B cell (primary cell): ENCODE measurements around the gene HNRNPH2. TPM values are rescaled to one million over a fixed set of nuclear protein-coding genes. Genes with fewer than 3 reads are reported as not detected.
A peak's percentile ranks its signal among the peaks of the same experiment; 100 is the strongest.

ENCODE experiments used
- ATAC-seq: fragments of 200-7000 bp; cut with Tn5 transposase; one replicate; pipeline ENCODE4 v1.10.0; 2021; ENCODE audit warnings: low read depth, mild to moderate bottlenecking, moderate number of reproducible peaks, moderate library complexity
- CTCF ChIA-PET: fragments of 350-600 bp; sonication (Branson Sonifier 250); formaldehyde crosslinking; loops from one replicate; lab custom pipeline; 2021; ENCODE audit warnings: antibody characterized with exemption, inconsistent platforms; lab: Charles Lee
- POLR2A ChIA-PET: fragments of 350-600 bp; sonication (Branson Sonifier 250); formaldehyde crosslinking; loops from one replicate; lab custom pipeline; 2021; ENCODE audit warnings: antibody characterized with exemption; lab: Charles Lee
- DNase-seq: peaks from one replicate; pipeline ENCODE4 v3.0.0; 2013
- H2AFZ ChIP-seq: 2 replicates; pipeline ENCODE4 v1.6.1; 2012; ENCODE audit warnings: mild to moderate bottlenecking, low read depth, low read length; ENCODE audit not compliant: insufficient read depth, poor library complexity, severe bottlenecking
- H3K27ac ChIP-seq, 2 donors: 1 replicate in 1 of 2; 2 replicates in 1 of 2; pipeline ENCODE4 v1.5.1; 2012 to 2013; ENCODE audit warnings: low read length in 2 of 2, mild to moderate bottlenecking in 2 of 2, moderate library complexity in 1 of 2
- H3K27me3 ChIP-seq, 4 experiments: fragments of 200-600 bp in 1 of 4; sonication (generic) in 1 of 4; replicated peaks in 1 of 4; 1 replicate in 2 of 4; 2 replicates in 2 of 4; pipeline versions ENCODE4 v1.6.1 to v1.7.0; 2013 to 2016; ENCODE audit warnings: low read length in 3 of 4, mild to moderate bottlenecking in 2 of 4, mixed read lengths in 1 of 4, moderate library complexity in 1 of 4; ENCODE audit not compliant: insufficient read depth in 4 of 4, control insufficient read depth in 3 of 4; ENCODE audit errors: control extremely low read depth in 1 of 4
- H3K36me3 ChIP-seq, 2 experiments: replicated peaks in 1 of 2; 1 replicate in 1 of 2; 2 replicates in 1 of 2; pipeline versions ENCODE4 v1.6.1 to v1.7.1; 2013; ENCODE audit warnings: low read length in 1 of 2; ENCODE audit not compliant: insufficient read depth in 2 of 2, control insufficient read depth in 1 of 2; ENCODE audit errors: control extremely low read depth in 1 of 2, extremely low read depth in 1 of 2
- H3K4me1 ChIP-seq, 2 donors: fragments of 200-600 bp in 1 of 2; sonication (generic) in 1 of 2; 1 replicate in 1 of 2; 2 replicates in 1 of 2; pipeline versions ENCODE4 v1.5.1 to v1.6.1; 2013 to 2017; ENCODE audit warnings: low read length in 2 of 2; ENCODE audit not compliant: control insufficient read depth in 2 of 2, insufficient read depth in 2 of 2
- H3K4me2 ChIP-seq: replicated peaks from 2 replicates; pipeline ENCODE3; 2012; ENCODE audit warnings: mild to moderate bottlenecking, low read depth, low read length; ENCODE audit not compliant: poor library complexity, severe bottlenecking
- H3K4me3 ChIP-seq, 5 experiments: fragments of 200-600 bp in 1 of 5; sonication (generic) in 1 of 5; 1 replicate in 3 of 5; 2 replicates in 2 of 5; pipeline versions ENCODE4 v1.5.1 to v1.7.0; 2011 to 2016; ENCODE audit warnings: low read length in 4 of 5, mild to moderate bottlenecking in 4 of 5, low read depth in 2 of 5, control low read depth in 1 of 5, moderate library complexity in 1 of 5; ENCODE audit not compliant: insufficient read depth in 1 of 5; ENCODE audit errors: control extremely low read depth in 1 of 5, extremely low read depth in 1 of 5
- H3K79me2 ChIP-seq: fragments of 200-600 bp; sonication (generic); one replicate; pipeline ENCODE4 v1.6.0; 2016; ENCODE audit warnings: low read length; ENCODE audit not compliant: control insufficient read depth, insufficient read depth
- H3K9ac ChIP-seq: fragments of 200-600 bp; sonication (generic); 2 replicates; pipeline ENCODE4 v1.6.1; 2017; ENCODE audit warnings: mild to moderate bottlenecking, low read length, moderate library complexity
- H3K9me3 ChIP-seq, 3 donors: one replicate each; pipeline versions ENCODE4 v1.6.1 to v1.7.1; 2013; ENCODE audit warnings: low read length in 2 of 3; ENCODE audit not compliant: control insufficient read depth in 2 of 3, insufficient read depth in 1 of 3; ENCODE audit errors: control extremely low read depth in 1 of 3
- H4K20me1 ChIP-seq: 2 replicates; pipeline ENCODE4 v1.6.0; 2012; ENCODE audit warnings: mild to moderate bottlenecking, low read length; ENCODE audit not compliant: insufficient read depth, control insufficient read depth, poor library complexity, severe bottlenecking
- H3K27ac Mint-ChIP-seq: one replicate; pipeline ENCODE4 v1.8.0; 2021; ENCODE audit warnings: mixed read lengths
- H3K27me3 Mint-ChIP-seq: one replicate; pipeline ENCODE4 v1.8.0; 2021; ENCODE audit warnings: mixed read lengths
- H3K4me1 Mint-ChIP-seq: one replicate; pipeline ENCODE4 v1.8.0; 2021; ENCODE audit warnings: mixed read lengths
- H3K4me3 Mint-ChIP-seq: one replicate; pipeline ENCODE4 v1.8.0; 2021; ENCODE audit warnings: mixed read lengths
- H3K9me3 Mint-ChIP-seq: one replicate; pipeline ENCODE4 v1.8.0; 2022; ENCODE audit warnings: mixed read lengths; ENCODE audit not compliant: insufficient read depth
- EZH2 ChIP-seq: IDR thresholded peaks from 2 replicates; pipeline ENCODE4 v1.6.1; 2012; ENCODE audit warnings: borderline replicate concordance, low read depth, mild to moderate bottlenecking, moderate library complexity, low read length; ENCODE audit not compliant: insufficient read depth, poor library complexity, severe bottlenecking
- WGBS: methylation state at CpG from one replicate; pipeline ENCODE4 v1.1.5; 2013; ENCODE audit warnings: missing lambda C conversion rate; ENCODE audit not compliant: insufficient coverage; 5-methylcytosine and 5-hydroxymethylcytosine counted together
- intact Hi-C: fragments of 100-400 bp; cut with micrococcal nuclease; formaldehyde crosslinking; loops from one replicate; pipeline ENCODE4 v1.10.0; 2022
- polyA plus RNA-seq: library from polyadenylated mRNA; depleted of rRNA; stranded (reverse); fragments of >200 nt; gene quantifications from 2 replicates; pipeline ENCODE4 v1.2.3, GENCODE V29; 2012
- total RNA-seq, 2 donors: library from RNA; stranded (reverse); fragments of 120-200 nt in 1 of 2; gene quantifications; 1 replicate in 1 of 2; 2 replicates in 1 of 2; pipeline versions ENCODE4 v1.2.3 to v1.2.4, GENCODE V29; 2013 to 2022
- TF ChIP-seq, protein P1 (sequence below): fragments of 200-600 bp; IDR thresholded peaks from one replicate; pipeline ENCODE4 v1.8.0; 2022; ENCODE audit warnings: antibody characterized with exemption, mild to moderate bottlenecking

Gene HNRNPH2
- total and polyA plus RNA-seq, 2 donors (not counting 1 experiment from before 2014, with no cell fraction given): 9.2 to 57.1 TPM

DNA sequence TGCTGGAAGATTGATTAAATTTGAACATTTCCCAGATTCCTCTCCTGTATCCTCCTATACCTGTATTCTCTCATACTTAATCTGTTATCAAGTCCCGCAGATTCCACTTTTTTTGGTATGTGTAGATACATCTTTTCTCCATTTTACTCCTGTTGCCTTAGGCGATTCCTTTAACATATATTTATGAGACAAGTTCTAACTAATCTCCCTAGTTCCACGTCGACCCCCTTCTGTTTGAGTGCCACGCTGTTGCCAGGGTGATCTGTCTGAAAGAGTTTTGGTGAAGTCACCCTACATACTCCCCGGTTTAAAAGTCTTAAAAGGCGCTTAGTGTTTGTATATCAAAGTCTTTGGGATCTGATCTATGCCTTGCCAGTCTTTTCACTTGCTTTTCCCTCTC, 2.4 kb downstream of the HNRNPH2 start:
- no peaks in the 10 kb centered on the region for H4K20me1 ChIP-seq
- H3K79me2 ChIP-seq: peaks cover 59% of the 10 kb centered on the region
- H3K4me1 Mint-ChIP-seq: peaks cover 52% of the 10 kb centered on the region
- H3K4me3 ChIP-seq: no peak overlapping the region
- no peak overlapping the region for H2AFZ ChIP-seq
- H3K27ac Mint-ChIP-seq: no peak overlapping the region
- POLR2A ChIA-PET: no interaction called here
- H3K4me3 Mint-ChIP-seq: peak overlapping the region; percentile 59
- no peaks in the 10 kb centered on the region for H3K27me3 ChIP-seq
- peak overlapping the region; percentile 1 for H3K4me2 ChIP-seq
- H3K9me3 ChIP-seq: no peaks in the 10 kb centered on the region
- intact Hi-C loops: loop anchor here (10.0 kb wide), 1 partner anchor 674 kb away; no protein-coding TSS in a partner anchor
- no peak overlapping the region for H3K9ac ChIP-seq
- WGBS: no CpG with 5 or more reads among the region's 7 CpGs
- H3K27me3 Mint-ChIP-seq: no peaks in the 10 kb centered on the region
- H3K36me3 ChIP-seq: peaks cover 2 to 16% of the 10 kb centered on the region in 2 experiments
- no peak for DNase-seq
- H3K4me1 ChIP-seq: peaks cover 37 to 43% of the 10 kb centered on the region in 2 donors
- H3K27ac ChIP-seq: peak overlapping the region; percentile 7 to 10
- no peak for ATAC-seq
- CTCF ChIA-PET: no interaction called here
- no peak for TF ChIP-seq EZH2
- H3K9me3 Mint-ChIP-seq: no peaks in the 10 kb centered on the region

DNA sequence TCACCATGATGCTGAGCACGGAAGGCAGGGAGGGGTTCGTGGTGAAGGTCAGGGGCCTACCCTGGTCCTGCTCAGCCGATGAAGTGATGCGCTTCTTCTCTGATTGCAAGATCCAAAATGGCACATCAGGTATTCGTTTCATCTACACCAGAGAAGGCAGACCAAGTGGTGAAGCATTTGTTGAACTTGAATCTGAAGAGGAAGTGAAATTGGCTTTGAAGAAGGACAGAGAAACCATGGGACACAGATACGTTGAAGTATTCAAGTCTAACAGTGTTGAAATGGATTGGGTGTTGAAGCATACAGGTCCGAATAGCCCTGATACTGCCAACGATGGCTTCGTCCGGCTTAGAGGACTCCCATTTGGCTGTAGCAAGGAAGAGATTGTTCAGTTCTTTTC, 4.0 kb downstream of the HNRNPH2 start:
- no peak for ATAC-seq
- peaks cover 36 to 42% of the 10 kb centered on the region in 2 donors for H3K4me1 ChIP-seq
- no peak overlapping the region for H2AFZ ChIP-seq
- ChIA-PET CTCF (no interaction called here), POLR2A (no interaction called here)
- H3K27me3 ChIP-seq: no peaks in the 10 kb centered on the region
- no peak overlapping the region for H3K4me3 Mint-ChIP-seq
- H3K4me2 ChIP-seq: peak overlapping the region; percentile 6
- no peak for TF ChIP-seq EZH2
- TF ChIP-seq, protein P1, sequence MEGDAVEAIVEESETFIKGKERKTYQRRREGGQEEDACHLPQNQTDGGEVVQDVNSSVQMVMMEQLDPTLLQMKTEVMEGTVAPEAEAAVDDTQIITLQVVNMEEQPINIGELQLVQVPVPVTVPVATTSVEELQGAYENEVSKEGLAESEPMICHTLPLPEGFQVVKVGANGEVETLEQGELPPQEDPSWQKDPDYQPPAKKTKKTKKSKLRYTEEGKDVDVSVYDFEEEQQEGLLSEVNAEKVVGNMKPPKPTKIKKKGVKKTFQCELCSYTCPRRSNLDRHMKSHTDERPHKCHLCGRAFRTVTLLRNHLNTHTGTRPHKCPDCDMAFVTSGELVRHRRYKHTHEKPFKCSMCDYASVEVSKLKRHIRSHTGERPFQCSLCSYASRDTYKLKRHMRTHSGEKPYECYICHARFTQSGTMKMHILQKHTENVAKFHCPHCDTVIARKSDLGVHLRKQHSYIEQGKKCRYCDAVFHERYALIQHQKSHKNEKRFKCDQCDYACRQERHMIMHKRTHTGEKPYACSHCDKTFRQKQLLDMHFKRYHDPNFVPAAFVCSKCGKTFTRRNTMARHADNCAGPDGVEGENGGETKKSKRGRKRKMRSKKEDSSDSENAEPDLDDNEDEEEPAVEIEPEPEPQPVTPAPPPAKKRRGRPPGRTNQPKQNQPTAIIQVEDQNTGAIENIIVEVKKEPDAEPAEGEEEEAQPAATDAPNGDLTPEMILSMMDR: no peak
- 77% methylated on average over 5 of the region's 10 CpGs for WGBS
- H3K4me3 ChIP-seq: no peak overlapping the region
- DNase-seq: peak; percentile 43
- no peaks in the 10 kb centered on the region for H4K20me1 ChIP-seq
- H3K9me3 ChIP-seq: no peaks in the 10 kb centered on the region
- peaks cover 50% of the 10 kb centered on the region for H3K79me2 ChIP-seq
- no peak overlapping the region for H3K9ac ChIP-seq
- H3K4me1 Mint-ChIP-seq: peaks cover 51% of the 10 kb centered on the region
- H3K27me3 Mint-ChIP-seq: no peaks in the 10 kb centered on the region
- H3K27ac ChIP-seq: peak overlapping the region; percentile 27 to 63
- peaks cover 2 to 16% of the 10 kb centered on the region in 2 experiments for H3K36me3 ChIP-seq
- intact Hi-C loops: loop anchor here (10.0 kb wide), 1 partner anchor 673 kb away; no protein-coding TSS in a partner anchor
- H3K9me3 Mint-ChIP-seq: no peaks in the 10 kb centered on the region
- peak overlapping the region; percentile 78 for H3K27ac Mint-ChIP-seq
